CD4-positive, alpha-beta memory T cell (primary cell): ENCODE results near the gene WAPL. TPM values are rescaled to one million over a fixed set of nuclear protein-coding genes. Genes with fewer than 3 reads are reported as not detected.

Experiments
- CTCF ChIA-PET: fragments of 350-600 bp; sonication (Branson Sonifier 250); formaldehyde crosslinking; loops from one replicate; lab custom pipeline; 2021; ENCODE audit warnings: inconsistent platforms; ENCODE audit not compliant: partially characterized antibody; lab: Charles Lee
- POLR2A ChIA-PET: fragments of 350-600 bp; sonication (Branson Sonifier 250); formaldehyde crosslinking; loops from one replicate; lab custom pipeline; 2021; ENCODE audit not compliant: partially characterized antibody; lab: Charles Lee
- DNase-seq, 5 donors: peaks; one replicate each; pipeline versions ENCODE4 v3.0.0 to v3.0.0-alpha.2; 2020 to 2022; ENCODE audit warnings: mixed read lengths in 1 of 5
- H3K27ac ChIP-seq: one replicate; pipeline ENCODE4 v1.7.0; 2013; ENCODE audit warnings: low read depth, low read length
- H3K27me3 ChIP-seq: 2 replicates; pipeline ENCODE4 v1.7.0; 2013; ENCODE audit warnings: mild to moderate bottlenecking, low read length, moderate library complexity; ENCODE audit not compliant: insufficient read depth
- H3K36me3 ChIP-seq: 2 replicates; pipeline ENCODE4 v1.7.0; 2013; ENCODE audit warnings: mild to moderate bottlenecking, low read length, moderate library complexity; ENCODE audit not compliant: insufficient read depth
- H3K4me1 ChIP-seq: 2 replicates; pipeline ENCODE4 v1.7.0; 2013; ENCODE audit warnings: mild to moderate bottlenecking, low read length, moderate library complexity; ENCODE audit not compliant: insufficient read depth
- H3K4me3 ChIP-seq, 2 donors: one replicate each; pipeline ENCODE4 v1.7.0; 2013; ENCODE audit warnings: low read length in 2 of 2, mild to moderate bottlenecking in 1 of 2
- H3K9me3 ChIP-seq, 2 donors: one replicate each; pipeline ENCODE4 v1.7.0; 2013; ENCODE audit warnings: low read length in 2 of 2, control low read depth in 1 of 2; ENCODE audit not compliant: control insufficient read depth in 1 of 2
- H3K27ac Mint-ChIP-seq, 7 donors: one replicate each; pipeline ENCODE4 v1.8.0; 2020 to 2021; ENCODE audit warnings: mixed read lengths in 7 of 7, mild to moderate bottlenecking in 6 of 7, inconsistent platforms in 3 of 7, moderate library complexity in 3 of 7
- H3K27me3 Mint-ChIP-seq, 2 donors: one replicate each; pipeline ENCODE4 v1.8.0; 2020 to 2021; ENCODE audit warnings: mixed read lengths in 2 of 2
- H3K36me3 Mint-ChIP-seq, 2 donors: one replicate each; pipeline ENCODE4 v1.8.0; 2020 to 2021; ENCODE audit warnings: mixed read lengths in 2 of 2, inconsistent platforms in 1 of 2, mild to moderate bottlenecking in 1 of 2
- H3K4me1 Mint-ChIP-seq, 4 donors: one replicate each; pipeline ENCODE4 v1.8.0; 2020 to 2021; ENCODE audit warnings: mixed read lengths in 4 of 4, mild to moderate bottlenecking in 1 of 4
- H3K4me3 Mint-ChIP-seq, 8 donors: one replicate each; pipeline ENCODE4 v1.8.0; 2020 to 2021; ENCODE audit warnings: mixed read lengths in 8 of 8, mild to moderate bottlenecking in 7 of 8, moderate library complexity in 6 of 8, inconsistent platforms in 3 of 8
- H3K9me3 Mint-ChIP-seq, 8 donors: one replicate each; pipeline ENCODE4 v1.8.0; 2020 to 2021; ENCODE audit warnings: mixed read lengths in 8 of 8, mild to moderate bottlenecking in 5 of 8, inconsistent platforms in 3 of 8, moderate library complexity in 1 of 8
- intact Hi-C: fragments of 100-400 bp; cut with micrococcal nuclease; formaldehyde crosslinking; loops from one replicate; pipeline ENCODE4 v1.15.1; 2023
- polyA plus RNA-seq, 2 donors: library from polyadenylated mRNA; unstranded; fragments of 300-500 nt; fragmentation: Illumina TruSeq; gene quantifications; one replicate each; pipeline ENCODE4 v1.2.3, GENCODE V29; 2021
- total RNA-seq, 2 experiments: library from RNA; stranded (reverse); gene quantifications; one replicate each; pipeline ENCODE4 v1.2.3, GENCODE V29; 2021

The WAPL gene
- total and polyA plus RNA-seq, 4 experiments from 2014 or later, result 33.3 to 55.2 (median 48.4) TPM

DNA sequence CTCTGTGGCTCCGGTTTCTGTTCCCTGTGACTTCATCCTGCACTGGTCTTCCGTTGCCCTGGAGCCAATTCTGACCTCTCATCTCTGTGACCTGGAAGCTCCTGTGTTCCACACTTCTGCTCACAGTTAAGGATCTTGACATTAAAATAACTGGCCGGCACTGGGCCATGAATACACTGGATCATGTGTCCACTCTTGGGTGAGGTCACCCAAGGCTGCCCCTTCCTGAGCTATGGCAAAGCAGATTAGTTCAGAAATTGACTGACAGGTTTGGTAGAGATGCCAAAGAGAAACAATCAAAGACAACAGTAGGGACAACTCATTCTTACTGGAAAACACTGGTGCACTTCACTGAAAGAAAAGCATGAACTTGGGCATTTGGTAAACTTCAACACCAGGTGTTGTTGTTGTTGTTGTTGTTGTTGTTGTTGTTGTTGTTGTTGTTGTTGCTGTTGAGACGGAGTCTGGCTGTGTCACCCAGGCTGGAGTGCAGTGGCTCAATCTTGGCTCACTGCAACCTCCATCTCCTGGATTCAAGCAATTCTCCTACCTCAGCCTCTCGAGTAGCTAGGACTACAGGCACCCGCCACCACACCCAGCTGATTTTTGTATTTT is 118.3 kb downstream of the WAPL start:
- no peaks in the 10 kb centered on the region for H3K9me3 ChIP-seq
- no peaks in the 10 kb centered on the region for H3K27me3 ChIP-seq
- H3K27ac ChIP-seq, result no peak overlapping the region
- CTCF ChIA-PET, result interaction anchor here (2.8 kb wide), 1 partner anchor 181 kb away, joined by 11 read pairs; no protein-coding TSS in a partner anchor
- intact Hi-C loops, result loop anchor here (2.0 to 10.0 kb wide), 3 partner anchors 34 to 692 kb away; partner anchors contain the start of genes GLUD1 and SHLD2
- POLR2A ChIA-PET, result interaction anchor here (4.9 kb wide), 1 partner anchor 9 kb away, joined by 134 read pairs; no protein-coding TSS in a partner anchor
- H3K27ac Mint-ChIP-seq, result peak overlapping the region in 5 of 7 donors; percentile 54 to 90 (median 61)
- H3K27me3 Mint-ChIP-seq, result no peaks in the 10 kb centered on the region
- H3K9me3 Mint-ChIP-seq, result no peaks in the 10 kb centered on the region
- DNase-seq, result no peak
- H3K36me3 ChIP-seq, result no peaks in the 10 kb centered on the region
- H3K4me3 Mint-ChIP-seq, result peak overlapping the region in 4 of 8 donors; percentile 6 to 20 (median 16)
- no peak overlapping the region for H3K4me3 ChIP-seq
- peaks cover 13% of the 10 kb centered on the region for H3K4me1 ChIP-seq
- H3K36me3 Mint-ChIP-seq, result no peaks in the 10 kb centered on the region
- H3K4me1 Mint-ChIP-seq, result peaks cover 4 to 12% (median 7%) of the 10 kb centered on the region in 4 donors

GRCh38 chr10:86402283-86402941 is 119.2 kb downstream of the WAPL start:
- no peak for DNase-seq
- intact Hi-C loops, result loop anchor here (2.0 to 10.0 kb wide), 3 partner anchors 35 to 692 kb away; partner anchors contain the start of genes GLUD1 and SHLD2
- Histone ChIP-seq H3K4me3 (no peak overlapping the region), H3K27me3 (no peaks in the 10 kb centered on the region), H3K4me1 (peaks cover 13% of the 10 kb centered on the region), H3K36me3 (no peaks in the 10 kb centered on the region), H3K9me3 (no peaks in the 10 kb centered on the region), H3K27ac (no peak overlapping the region)
- no peaks in the 10 kb centered on the region for H3K36me3 Mint-ChIP-seq
- peak overlapping the region in 6 of 8 donors; percentile 34 to 90 (median 76) for H3K4me3 Mint-ChIP-seq
- H3K27ac Mint-ChIP-seq, result peak overlapping the region in 6 of 7 donors; percentile 72 to 90 (median 78)
- peaks cover 4 to 12% (median 7%) of the 10 kb centered on the region in 4 donors for H3K4me1 Mint-ChIP-seq
- ChIA-PET POLR2A (interaction anchor here (0.6 to 4.9 kb wide), 5 partner anchors 10 to 80 kb away, joined by 3 to 134 read pairs (median 3); no protein-coding TSS in a partner anchor), CTCF (interaction anchor here (2.8 to 3.2 kb wide), 3 partner anchors 12 to 182 kb away, joined by 11 to 30 read pairs (median 17); no protein-coding TSS in a partner anchor)
- H3K27me3 Mint-ChIP-seq, result no peaks in the 10 kb centered on the region
- H3K9me3 Mint-ChIP-seq, result no peaks in the 10 kb centered on the region

- Mint-ChIP-seq H3K27ac (peak overlapping the region; percentile 57 to 90 (median 84)), H3K27me3 (no peaks in the 10 kb centered on the region), H3K36me3 (no peaks in the 10 kb centered on the region), H3K4me1 (peaks cover 4 to 12% (median 7%) of the 10 kb centered on the region in 4 donors), H3K9me3 (no peaks in the 10 kb centered on the region), H3K4me3 (peak overlapping the region; percentile 69 to 93 (median 83))
- DNase-seq, result peak in 3 of 5 donors; percentile 13 to 50 (median 19)
- ChIA-PET CTCF (interaction anchor here (2.8 to 6.5 kb wide), 4 partner anchors 9 to 185 kb away, joined by 17 to 155 read pairs (median 40); no protein-coding TSS in a partner anchor), POLR2A (interaction anchor here (0.6 to 4.9 kb wide), 9 partner anchors 11 to 183 kb away, joined by 3 to 134 read pairs (median 6); partner anchors contain the start of gene WAPL)
- H3K9me3 ChIP-seq, result no peaks in the 10 kb centered on the region
- peak overlapping the region; percentile 42 to 64 for H3K4me3 ChIP-seq
- peaks cover 13% of the 10 kb centered on the region for H3K4me1 ChIP-seq
- peak overlapping the region; percentile 73 for H3K27ac ChIP-seq
- H3K27me3 ChIP-seq, result no peaks in the 10 kb centered on the region
- intact Hi-C loops, result loop anchor here (2.0 to 10.0 kb wide), 4 partner anchors 36 to 693 kb away; partner anchors contain the start of genes BMPR1A, GLUD1 and SHLD2
- no peaks in the 10 kb centered on the region for H3K36me3 ChIP-seq
These were observed 119.9 kb downstream of the WAPL start for GRCh38 chr10:86401588-86402282.

DNA sequence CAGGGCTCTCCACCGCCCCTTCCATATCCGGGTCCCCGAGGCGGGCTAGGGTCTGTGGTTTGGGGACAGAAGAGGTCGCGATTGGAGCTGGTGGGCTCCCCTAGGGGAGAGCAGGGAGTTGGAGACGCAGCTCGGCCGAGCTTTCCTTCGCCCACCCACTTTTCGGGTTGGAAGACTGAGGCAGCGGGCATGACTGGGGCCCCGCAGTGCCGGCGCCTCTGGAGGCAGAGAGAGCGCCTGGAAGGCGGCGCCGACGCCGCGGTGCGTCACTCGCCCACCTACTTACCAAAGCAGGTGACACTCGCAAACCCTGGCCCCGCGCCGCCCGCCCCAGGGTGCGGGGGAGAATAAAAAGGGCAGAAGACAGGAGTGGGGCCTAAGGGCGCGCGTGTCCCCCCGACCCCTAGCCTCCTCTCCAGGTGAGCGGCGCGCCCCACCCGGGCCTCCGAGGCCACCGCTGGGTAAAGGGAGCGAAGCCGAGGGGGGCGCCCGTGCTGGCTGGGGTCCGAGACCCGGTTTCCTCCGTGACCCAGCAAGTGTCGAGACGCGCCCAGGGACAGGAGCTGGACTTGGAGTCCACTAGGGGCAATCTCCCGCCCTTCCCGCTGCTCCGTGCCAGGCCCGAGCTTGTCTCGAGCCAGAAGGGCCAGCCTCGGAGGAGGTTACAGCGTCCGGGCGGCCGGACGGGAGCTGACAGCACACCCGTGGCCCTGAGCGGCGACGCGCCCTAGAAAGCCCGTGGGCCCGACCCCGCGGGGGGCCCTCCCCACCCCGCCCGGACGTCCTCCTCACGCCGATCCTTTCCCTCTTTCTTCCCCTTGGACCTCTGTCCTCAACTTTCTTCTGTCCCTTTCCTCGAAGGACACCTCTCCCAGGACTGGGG is 120.6 kb downstream of the WAPL start:
- peak overlapping the region; percentile 64 to 73 for H3K4me3 ChIP-seq

GRCh38 chr10:86399879-86400704 is 121.5 kb downstream of the WAPL start:
- H3K27ac ChIP-seq, result peak overlapping the region; percentile 73
- no peaks in the 10 kb centered on the region for H3K27me3 ChIP-seq
- Mint-ChIP-seq H3K27ac (peak overlapping the region; percentile 89 to 97 (median 92)), H3K9me3 (no peaks in the 10 kb centered on the region), H3K4me3 (peak overlapping the region; percentile 87 to 93 (median 90)), H3K4me1 (peaks cover 4 to 12% (median 7%) of the 10 kb centered on the region in 4 donors), H3K27me3 (no peaks in the 10 kb centered on the region), H3K36me3 (no peaks in the 10 kb centered on the region)
- ChIA-PET POLR2A (interaction anchor here (0.6 to 4.9 kb wide), 24 partner anchors 9 to 788 kb away, joined by 3 to 134 read pairs (median 4); partner anchors contain the start of genes BMPR1A and WAPL), CTCF (interaction anchor here (0.6 to 6.5 kb wide), 45 partner anchors 9 to 539 kb away, joined by 3 to 155 read pairs (median 5); partner anchors contain the start of gene WAPL)
- H3K9me3 ChIP-seq, result no peaks in the 10 kb centered on the region
- peak overlapping the region; percentile 64 to 73 for H3K4me3 ChIP-seq
- peaks cover 13% of the 10 kb centered on the region for H3K4me1 ChIP-seq
- DNase-seq, result peak; percentile 89 to 92 (median 90)
- intact Hi-C loops, result loop anchor here (1.0 to 10.0 kb wide), 7 partner anchors 11 to 695 kb away; partner anchors contain the start of genes BMPR1A, GLUD1, SHLD2 and WAPL
- no peaks in the 10 kb centered on the region for H3K36me3 ChIP-seq

More for the DNA sequence above, 120.6 kb downstream of the WAPL start:
- H3K27ac ChIP-seq, result peak overlapping the region; percentile 73
- H3K27me3 Mint-ChIP-seq, result no peaks in the 10 kb centered on the region
- no peaks in the 10 kb centered on the region for H3K36me3 Mint-ChIP-seq
- H3K27me3 ChIP-seq, result no peaks in the 10 kb centered on the region
- CTCF ChIA-PET, result interaction anchor here (0.7 to 6.5 kb wide), 30 partner anchors 8 to 288 kb away, joined by 3 to 155 read pairs (median 6); partner anchors contain the start of gene WAPL
- no peaks in the 10 kb centered on the region for H3K36me3 ChIP-seq
- peak overlapping the region; percentile 85 to 93 (median 90) for H3K4me3 Mint-ChIP-seq
- H3K4me1 Mint-ChIP-seq, result peaks cover 4 to 12% (median 7%) of the 10 kb centered on the region in 4 donors
- peak overlapping the region; percentile 84 to 94 (median 90) for H3K27ac Mint-ChIP-seq
- H3K9me3 ChIP-seq, result no peaks in the 10 kb centered on the region
- H3K4me1 ChIP-seq, result peaks cover 13% of the 10 kb centered on the region
- intact Hi-C loops, result loop anchor here (1.0 to 10.0 kb wide), 7 partner anchors 10 to 694 kb away; partner anchors contain the start of genes BMPR1A, GLUD1, SHLD2 and WAPL
- H3K9me3 Mint-ChIP-seq, result no peaks in the 10 kb centered on the region
- POLR2A ChIA-PET, result interaction anchor here (0.6 to 4.9 kb wide), 21 partner anchors 10 to 789 kb away, joined by 3 to 134 read pairs (median 5); partner anchors contain the start of genes BMPR1A and WAPL
- DNase-seq, result peak; percentile 70 to 83 (median 75)
